ENCODE measurements around the gene TTYH1. TPM values are rescaled to one million over a fixed set of nuclear protein-coding genes. Genes with fewer than 3 reads are reported as not detected.
A peak's percentile ranks its signal among the peaks of the same experiment; 100 is the strongest.
"Not testable (repeated sequence)": the region's sequence is repeated elsewhere in the genome, so short reads cannot be mapped to it uniquely, and the experiment has no call there.

The TTYH1 gene
- total RNA-seq, 1 donor from 2014 or later: not detected

GRCh38 chr19:54461613-54462012, 46.3 kb downstream of the TTYH1 start:
- DNase-seq: no peak

GRCh38 chr19:54462047-54462654, 46.9 kb downstream of the TTYH1 start:
- DNase-seq: peak; percentile 33

DNA sequence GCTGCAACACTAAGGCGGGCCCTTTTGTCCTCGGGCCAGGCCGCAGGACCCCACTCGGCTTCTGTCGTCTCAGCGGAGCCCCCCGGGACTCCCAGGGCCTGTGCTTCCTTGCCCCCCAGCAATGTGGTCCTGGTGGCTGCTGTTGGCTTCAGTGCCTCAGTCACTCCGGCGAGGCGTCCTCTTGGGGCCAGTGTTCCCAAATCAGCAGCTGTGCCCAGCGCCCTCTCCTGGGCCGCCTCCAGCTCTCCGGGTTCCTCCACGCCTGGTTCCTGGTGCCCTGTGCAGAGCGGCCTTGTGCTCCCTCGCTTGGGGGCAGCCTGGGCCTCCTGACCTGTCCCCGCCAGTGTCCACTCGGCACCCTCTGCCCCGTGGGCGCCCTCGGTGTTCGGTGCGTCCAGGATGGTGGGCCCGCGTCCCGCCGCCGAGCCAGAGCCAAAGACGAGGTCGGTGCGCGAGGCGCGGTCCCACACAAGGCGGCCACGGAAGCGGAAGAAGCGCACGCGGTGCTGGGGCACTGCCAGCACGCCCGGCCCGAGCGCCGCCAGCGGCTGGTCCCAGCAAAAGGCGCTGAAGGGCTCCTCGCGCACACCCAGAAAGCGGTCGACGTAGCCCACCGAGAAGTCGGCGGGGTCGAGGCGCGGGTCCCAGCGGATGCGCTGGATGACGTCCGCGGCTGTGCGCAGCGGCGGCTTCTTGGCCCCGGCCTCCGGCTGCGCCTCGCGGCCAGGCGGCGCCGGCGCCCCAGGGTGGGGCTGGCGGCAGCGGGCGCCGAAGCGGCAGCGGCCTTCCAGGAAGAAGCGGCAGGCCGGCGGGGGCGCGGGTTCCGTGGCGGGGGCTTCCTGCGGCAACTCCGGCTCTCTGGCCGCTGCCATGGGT, 47.6 kb downstream of the TTYH1 start:
- DNase-seq: peak; percentile 77

GRCh38 chr19:54463531-54464043, 48.3 kb downstream of the TTYH1 start, which contains the start of gene LENG9:
Gene LENG9 (minus strand): TSS chr19:54463778. CDS start chr19:54463526, 252 bp downstream.
- peak; percentile 100 for DNase-seq

DNA sequence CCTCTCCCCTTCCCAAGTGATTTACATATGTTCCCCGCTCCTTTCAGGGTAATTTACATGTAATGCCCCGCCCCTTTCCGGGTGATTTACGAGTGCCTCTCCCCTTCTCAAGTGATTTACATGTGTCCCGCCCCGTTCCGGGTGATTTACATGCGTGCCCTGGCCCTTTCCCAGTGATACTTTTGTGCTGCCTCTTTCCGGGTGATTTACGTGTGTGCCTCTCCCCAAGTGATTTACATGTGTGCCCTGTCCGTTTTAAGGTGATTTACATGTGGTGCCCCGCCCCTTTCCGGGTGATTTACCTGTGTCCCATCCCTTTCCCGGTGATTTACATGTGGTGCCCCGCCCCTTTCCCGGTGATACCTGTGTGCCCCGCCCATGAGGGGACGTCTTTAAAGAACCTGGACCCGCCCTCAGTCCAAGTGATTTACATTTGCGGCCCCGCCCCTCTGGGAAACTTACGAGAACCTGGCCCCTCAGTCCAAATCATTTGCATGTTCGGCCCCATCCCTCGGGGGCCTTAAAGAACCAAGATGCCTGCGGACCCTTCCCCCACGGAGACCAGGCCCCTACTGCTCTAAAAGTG, 48.9 kb downstream of the TTYH1 start:
- peak; percentile 70 for DNase-seq

GRCh38 chr19:54464630-54465425, 49.6 kb downstream of the TTYH1 start:
- peak; percentile 80 for DNase-seq

DNA sequence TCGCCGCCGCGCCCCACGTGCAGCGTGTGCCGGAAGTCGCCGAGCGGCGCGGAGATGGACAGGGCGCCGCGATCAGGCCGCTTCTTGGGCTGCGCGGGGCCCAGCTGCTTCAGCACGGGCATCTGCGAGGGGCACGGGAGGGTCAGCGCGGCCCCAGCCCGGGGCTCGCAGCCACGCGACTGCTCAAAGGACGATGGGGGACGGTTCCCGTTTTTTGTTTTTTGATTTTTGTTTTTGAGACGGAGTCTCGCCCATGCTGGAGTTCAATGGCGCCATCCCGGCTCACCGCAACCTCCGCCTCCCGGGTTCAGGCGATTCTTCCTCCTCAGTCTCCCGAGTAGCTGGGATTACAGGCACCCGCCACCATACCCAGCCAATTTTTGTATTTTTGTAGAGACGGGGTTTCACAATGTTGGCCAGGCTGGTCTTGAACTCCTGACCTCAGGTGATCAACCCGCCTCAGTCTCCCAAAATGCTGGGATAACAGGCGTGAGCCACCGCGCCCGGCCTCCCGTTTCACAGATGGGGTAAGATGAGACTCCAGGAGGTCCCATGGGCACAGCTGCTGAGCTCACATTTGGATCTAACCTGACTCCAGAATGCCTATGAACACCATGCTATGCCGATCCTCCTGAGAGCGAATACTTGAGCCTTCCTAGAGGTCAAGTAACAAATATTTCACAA, 50.3 kb downstream of the TTYH1 start:
- DNase-seq: no peak

DNA sequence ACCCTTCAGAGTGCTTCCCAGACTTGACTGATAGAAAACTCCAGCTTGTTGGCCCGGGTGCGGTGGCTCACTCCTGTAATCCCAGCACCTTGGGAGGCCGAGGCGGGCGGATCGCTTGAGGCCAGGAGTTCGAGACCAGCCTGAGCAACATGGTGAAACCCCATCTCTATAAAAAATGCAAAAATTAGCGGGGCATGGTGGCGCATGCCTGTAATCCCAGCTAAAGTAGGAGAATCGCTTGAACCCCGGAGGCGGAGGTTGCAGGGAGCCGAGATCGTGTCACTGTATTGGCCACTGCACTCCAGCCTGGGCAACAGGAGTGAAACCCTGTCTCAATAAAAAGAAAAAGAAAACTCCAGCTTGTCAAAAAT, 50.8 kb downstream of the TTYH1 start:
- DNase-seq: not testable (repeated sequence)

DNA sequence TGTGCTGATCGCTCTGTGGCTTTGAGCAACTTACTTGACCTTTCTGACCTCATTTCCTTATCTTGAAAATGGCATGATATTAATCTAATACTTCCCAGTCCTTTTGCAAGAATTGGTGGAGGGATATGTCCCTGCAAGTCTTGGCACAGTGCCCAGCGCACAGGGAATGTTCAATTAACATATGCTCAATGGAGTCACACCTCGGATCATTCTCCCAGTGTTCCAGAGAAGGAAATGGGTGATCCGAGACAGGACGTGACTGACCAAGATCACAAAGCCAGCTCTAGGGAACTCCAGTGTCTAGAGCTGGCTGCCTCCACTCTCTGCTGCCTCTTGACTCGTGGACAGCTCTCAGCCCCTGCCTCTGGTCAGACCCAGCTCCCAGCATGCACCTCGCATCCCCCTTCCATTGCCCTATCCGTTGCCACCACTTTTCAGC, 54.3 kb downstream of the TTYH1 start:
- peak; percentile 94 for DNase-seq

GRCh38 chr19:54470276-54470887, 55.1 kb downstream of the TTYH1 start:
- DNase-seq: no peak

DNA sequence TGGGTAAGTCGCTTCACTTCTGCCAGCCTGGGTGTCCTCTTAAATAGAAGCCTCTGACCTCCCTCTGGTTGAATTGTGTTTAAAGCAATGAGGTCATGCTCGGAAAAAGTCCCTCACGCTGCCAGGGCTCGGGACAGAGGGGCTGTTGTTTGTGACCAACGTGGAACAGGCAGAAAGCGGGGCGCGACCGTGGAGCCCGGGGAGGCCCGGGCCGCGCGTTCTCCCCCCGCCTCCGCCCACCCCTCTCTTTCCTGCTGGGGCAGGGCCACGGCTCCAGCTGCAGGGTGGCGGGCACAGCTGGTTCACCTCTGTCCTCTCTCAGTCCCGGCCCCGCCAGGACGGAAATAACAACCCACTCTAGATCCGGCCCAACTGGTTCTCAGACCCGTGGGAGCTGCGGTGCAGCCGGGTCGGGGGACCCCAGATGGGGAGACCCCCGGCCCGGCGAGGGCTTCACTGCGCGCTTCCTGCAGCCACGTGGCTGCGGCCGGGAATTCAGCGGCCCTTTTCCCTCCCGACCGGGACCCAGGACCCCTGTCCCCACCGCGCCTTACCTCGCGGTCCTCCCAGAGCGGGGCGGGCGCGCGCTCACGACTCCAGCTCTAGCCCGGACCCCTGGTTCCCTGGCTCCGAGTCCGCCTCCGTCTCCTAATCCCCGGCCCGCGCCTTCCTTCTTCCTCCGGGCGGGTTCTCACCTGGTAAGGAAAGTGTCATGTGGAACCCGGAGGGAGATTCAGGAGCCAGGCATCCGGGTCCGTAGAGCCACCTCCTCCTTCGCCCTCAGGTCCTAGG, 55.9 kb downstream of the TTYH1 start:
- peak; percentile 76 for DNase-seq

GRCh38 chr19:54473071-54473891, 58.0 kb downstream of the TTYH1 start, which contains the start of gene CDC42EP5:
Gene CDC42EP5 (minus strand): TSS chr19:54473296. CDS start chr19:54465547, 7,749 bp downstream.
- DNase-seq: peak; percentile 88

- DNase-seq: no peak
Observed at GRCh38 chr19:54473892-54474372, 58.7 kb downstream of the TTYH1 start.

GRCh38 chr19:54475706-54476105, 60.4 kb downstream of the TTYH1 start:
- no peak for DNase-seq

DNA sequence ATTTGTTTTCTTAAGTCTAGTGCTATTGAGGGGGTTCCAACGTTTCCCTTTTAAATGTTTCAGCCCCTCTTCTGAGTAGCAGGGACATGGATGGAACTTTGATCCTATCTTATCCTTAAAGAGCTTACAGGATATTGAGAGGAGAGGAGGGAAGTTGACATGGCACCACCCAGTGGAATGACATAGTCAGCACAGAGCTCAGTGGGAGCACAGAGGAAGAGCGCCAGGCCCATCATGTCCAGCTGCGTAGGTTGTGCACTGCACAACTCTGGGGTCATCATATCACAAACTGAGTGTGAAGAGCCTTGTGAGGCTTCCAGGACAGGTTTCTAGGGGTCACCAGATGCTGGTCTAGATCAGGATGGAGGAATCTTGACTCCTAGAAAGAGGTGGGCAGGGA, 62.4 kb downstream of the TTYH1 start:
- no peak for DNase-seq

GRCh38 chr19:54478677-54479266, 63.5 kb downstream of the TTYH1 start:
- peak; percentile 78 for DNase-seq

- DNase-seq: no peak
Observed at GRCh38 chr19:54480051-54480450, 64.8 kb downstream of the TTYH1 start.

GRCh38 chr19:54481326-54481930, 66.2 kb downstream of the TTYH1 start:
- peak; percentile 77 for DNase-seq

Data from dermis blood vessel endothelial cell (primary cell).